Choroid plexus epithelial cell (primary cell): ENCODE measurements around the gene ARID5B.

ENCODE experiments used
- DNase-seq: peaks from one replicate; pipeline ENCODE4 v3.0.0-alpha.2; 2010; ENCODE audit warnings: low read depth
- H3K4me3 ChIP-seq: 2 replicates; pipeline ENCODE4 v1.5.1; 2011; ENCODE audit warnings: low read depth, mild to moderate bottlenecking, control low read depth, low read length, moderate library complexity
- CTCF ChIP-seq: conservative IDR thresholded peaks from 2 replicates; pipeline ENCODE4 v1.5.1; 2011; ENCODE audit warnings: low read depth, mild to moderate bottlenecking, control low read depth, inconsistent platforms, low read length, moderate library complexity

The ARID5B gene

GRCh38 chr10:62079885-62080559 lies 178.5 kb downstream of the ARID5B start:
- TF ChIP-seq CTCF = no peak
- H3K4me3 ChIP-seq = no peak overlapping the region
- no peak for DNase-seq

DNA sequence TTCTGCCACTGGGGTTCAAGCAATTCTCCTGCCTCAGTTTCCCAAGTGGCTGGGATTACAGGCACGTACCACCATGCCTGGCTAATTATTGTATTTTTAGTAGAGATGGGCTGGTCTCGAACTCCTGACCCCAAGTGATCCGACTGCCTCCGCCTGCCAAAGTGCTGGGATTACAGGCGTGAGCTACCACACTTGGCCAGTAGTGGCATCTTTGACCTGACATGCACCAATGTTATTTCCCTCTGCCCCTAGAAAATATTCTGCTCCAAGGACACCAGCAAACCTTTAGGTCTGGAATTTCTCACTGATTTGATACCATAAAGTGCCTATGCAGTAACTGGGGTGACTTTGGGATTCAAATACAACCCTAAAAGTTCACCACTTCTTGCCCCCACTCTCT lies 179.4 kb downstream of the ARID5B start:
- no peak for DNase-seq
- no peak overlapping the region for H3K4me3 ChIP-seq
- no peak for TF ChIP-seq CTCF

DNA sequence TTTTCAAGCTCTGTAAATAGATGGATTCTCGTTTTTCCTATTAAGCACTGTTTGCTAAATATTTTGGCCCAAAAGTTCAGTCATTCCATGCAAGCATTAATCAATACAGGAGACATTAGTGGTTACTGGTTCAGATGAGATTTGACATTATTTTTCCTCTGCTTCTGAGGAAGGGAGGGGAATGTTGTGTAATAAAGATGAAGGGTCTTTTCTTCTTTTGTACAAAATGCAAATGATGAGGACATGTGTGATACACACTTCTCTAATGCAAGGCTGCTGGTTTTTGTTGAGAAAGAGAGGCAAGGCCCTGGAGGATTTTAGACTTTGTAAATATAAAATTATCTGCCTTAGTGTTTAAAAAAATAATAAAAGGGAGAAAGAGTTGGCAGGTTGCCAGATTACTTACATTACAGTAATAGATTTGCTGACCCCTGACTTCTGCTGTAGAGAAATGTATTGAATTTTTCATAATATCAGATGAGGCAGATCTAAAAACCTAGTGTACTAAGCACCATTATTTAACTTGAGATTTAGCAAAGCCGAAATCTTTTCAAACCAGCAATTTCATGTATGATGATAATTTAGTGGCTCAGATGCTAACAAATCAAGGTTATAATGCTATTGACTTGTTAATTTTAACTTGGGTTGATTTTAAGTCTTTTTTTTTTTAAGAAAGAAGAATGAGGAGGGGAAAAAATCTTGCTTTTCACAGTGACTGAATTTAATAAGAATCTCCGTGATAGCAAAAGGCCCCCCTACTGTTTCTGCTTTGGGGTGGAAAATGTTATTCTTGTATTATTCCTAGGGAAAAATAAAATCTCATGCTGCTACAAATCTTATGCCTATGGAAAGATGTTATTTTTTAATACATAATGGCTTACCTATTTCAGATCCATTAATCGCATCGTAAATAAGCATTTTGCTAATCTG lies 180.1 kb downstream of the ARID5B start:
- no peak overlapping the region for H3K4me3 ChIP-seq
- peak; percentile 59 for DNase-seq
- no peak for TF ChIP-seq CTCF

- H3K4me3 ChIP-seq = no peak overlapping the region
- DNase-seq = no peak
- no peak for TF ChIP-seq CTCF
These were observed 180.8 kb downstream of the ARID5B start for GRCh38 chr10:62082271-62082656.

DNA sequence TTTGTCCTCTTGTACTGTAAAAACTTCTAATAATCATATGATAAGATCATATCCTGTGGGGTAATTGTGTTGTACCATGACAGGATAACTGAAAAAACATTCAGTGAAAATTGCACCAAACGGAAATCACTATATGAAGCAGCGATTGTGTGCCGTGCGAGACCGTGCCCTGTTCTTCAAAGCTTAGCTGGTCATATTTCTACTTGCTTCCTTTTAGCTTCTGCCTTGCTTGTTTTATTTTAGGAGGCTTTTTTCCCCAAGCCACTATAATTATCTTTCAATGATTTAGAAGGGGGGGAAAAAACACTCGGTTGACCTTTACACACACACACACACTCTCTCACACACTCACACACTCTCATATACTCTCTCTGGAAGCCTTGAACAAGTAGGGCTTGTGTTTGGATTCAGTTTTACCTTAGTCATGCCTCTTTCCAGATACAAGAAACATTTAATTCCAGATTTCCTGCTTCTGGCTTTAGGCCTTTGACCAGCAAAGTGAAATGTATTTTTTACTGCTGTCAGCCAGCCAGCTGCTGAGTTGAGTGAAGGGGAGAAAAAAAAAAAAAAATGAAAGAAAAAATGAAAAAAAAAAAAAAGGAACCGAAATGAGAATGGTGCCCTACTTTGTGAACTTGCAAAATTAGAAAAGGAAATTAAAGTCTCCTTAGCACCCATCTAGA lies 181.4 kb downstream of the ARID5B start:
- peak; percentile 66 for DNase-seq
- TF ChIP-seq CTCF = no peak
- H3K4me3 ChIP-seq = no peak overlapping the region

DNA sequence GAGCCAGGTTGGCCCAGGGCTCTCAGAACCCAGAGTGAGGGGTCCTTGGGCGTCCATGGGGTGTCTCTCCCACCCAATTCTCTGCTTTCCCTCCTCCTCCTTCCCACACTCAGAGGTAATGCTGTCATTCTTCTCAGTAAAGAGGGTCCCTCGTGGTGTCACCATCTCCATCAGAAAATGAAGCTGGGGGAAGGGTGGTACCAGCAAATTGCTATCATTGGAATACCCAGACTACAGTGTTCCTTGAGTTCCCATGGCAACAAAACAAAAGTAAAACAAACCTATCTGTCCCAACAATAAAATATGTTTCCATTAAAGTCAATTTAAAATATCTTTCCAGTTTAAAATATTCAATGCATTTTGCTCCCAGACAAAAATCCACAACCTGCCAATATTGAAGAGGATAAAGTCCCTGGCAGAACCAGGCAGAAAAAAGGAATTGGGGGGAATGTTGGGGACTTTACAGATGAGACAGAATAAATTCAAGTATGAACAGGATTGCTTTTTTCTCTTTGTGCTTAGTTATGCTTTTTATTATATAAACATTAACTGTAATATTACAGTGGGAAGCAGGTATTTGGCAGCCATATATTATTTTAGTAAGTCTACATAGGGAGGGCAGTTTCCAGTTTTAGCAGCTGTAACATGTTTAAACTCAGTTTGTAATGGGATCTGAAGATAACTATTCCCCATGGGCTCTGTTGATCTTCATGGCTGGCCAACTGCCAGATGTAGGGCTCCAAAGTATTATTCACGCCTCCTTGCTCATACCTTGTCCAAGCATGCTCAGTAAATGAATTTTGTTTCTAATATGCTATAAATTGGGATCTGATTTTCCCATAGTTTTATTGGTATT lies 182.1 kb downstream of the ARID5B start:
- TF ChIP-seq CTCF = no peak
- H3K4me3 ChIP-seq = no peak overlapping the region
- DNase-seq = peak; percentile 91
